GM23338 (cell line): ENCODE results near the gene ANXA7. TPM values are rescaled to one million over a fixed set of nuclear protein-coding genes. Genes with fewer than 3 reads are reported as not detected.

ENCODE experiments used
- ATAC-seq: fragments of 200-7000 bp; cut with Tn5 transposase; 3 replicates; pipeline ENCODE4 v1.9.1; 2020
- DNase-seq: peaks from one replicate; pipeline ENCODE4 v3.0.0-alpha.2; 2015; ENCODE audit warnings: low spot score
- H2AFZ ChIP-seq: fragments of 200-600 bp; sonication (generic); 2 replicates; pipeline ENCODE4 v1.8.0; 2016; ENCODE audit warnings: antibody characterized with exemption, mild to moderate bottlenecking, moderate library complexity
- H3F3A ChIP-seq: fragments of 200-600 bp; sonication (generic); replicated peaks from 2 replicates; pipeline ENCODE4 v1.8.0; 2017; ENCODE audit warnings: antibody characterized with exemption, mixed run types, low read depth
- H3K27ac ChIP-seq: fragments of 200-600 bp; sonication (generic); 2 replicates; pipeline ENCODE4 v1.6.1; 2016; ENCODE audit warnings: low read depth
- H3K27me3 ChIP-seq: fragments of 200-600 bp; sonication (generic); 2 replicates; pipeline ENCODE4 v1.8.0; 2016; ENCODE audit warnings: mild to moderate bottlenecking, mixed run types, moderate library complexity; ENCODE audit not compliant: insufficient read depth
- H3K36me3 ChIP-seq: fragments of 200-600 bp; sonication (generic); 2 replicates; pipeline ENCODE4 v1.8.0; 2016; ENCODE audit warnings: mild to moderate bottlenecking; ENCODE audit not compliant: insufficient read depth
- H3K4me1 ChIP-seq: fragments of 200-600 bp; sonication (generic); 2 replicates; pipeline ENCODE4 v1.8.0; 2016; ENCODE audit warnings: mild to moderate bottlenecking, moderate library complexity; ENCODE audit not compliant: insufficient read depth
- H3K4me2 ChIP-seq: fragments of 200-600 bp; sonication (generic); 2 replicates; pipeline ENCODE4 v1.7.1; 2017; ENCODE audit warnings: mixed run types
- H3K4me3 ChIP-seq: fragments of 200-600 bp; sonication (generic); 2 replicates; pipeline ENCODE4 v1.6.1; 2016; ENCODE audit warnings: mixed run types
- H3K79me2 ChIP-seq: fragments of 200-600 bp; sonication (generic); replicated peaks from 2 replicates; pipeline ENCODE4 v1.8.0; 2017; ENCODE audit warnings: mild to moderate bottlenecking; ENCODE audit not compliant: insufficient read depth
- H3K9me2 ChIP-seq: fragments of 200-600 bp; sonication (generic); 2 replicates; pipeline ENCODE4 v1.8.0; 2017; ENCODE audit not compliant: insufficient read depth
- H4K20me1 ChIP-seq: fragments of 200-600 bp; sonication (generic); replicated peaks from 2 replicates; pipeline ENCODE4 v1.8.0; 2017; ENCODE audit warnings: mild to moderate bottlenecking; ENCODE audit not compliant: insufficient read depth
- H3K27ac Mint-ChIP-seq: 2 replicates; pipeline ENCODE4 v1.8.0; 2020; ENCODE audit warnings: inconsistent platforms, mild to moderate bottlenecking, moderate library complexity, mixed read lengths
- H3K27me3 Mint-ChIP-seq: 3 replicates; pipeline ENCODE4 v1.8.0; 2022; ENCODE audit warnings: low read depth, mild to moderate bottlenecking, moderate library complexity, mixed read lengths, inconsistent platforms; ENCODE audit not compliant: insufficient read depth, poor library complexity
- H3K36me3 Mint-ChIP-seq: 3 replicates; pipeline ENCODE4 v1.8.0; 2021; ENCODE audit warnings: low read depth, mild to moderate bottlenecking, inconsistent platforms, moderate library complexity, mixed read lengths
- H3K4me1 Mint-ChIP-seq: 3 replicates; pipeline ENCODE4 v1.8.0; 2020; ENCODE audit warnings: mild to moderate bottlenecking, inconsistent platforms, mixed read lengths
- H3K4me3 Mint-ChIP-seq: 3 replicates; pipeline ENCODE4 v1.8.0; 2021; ENCODE audit warnings: moderate library complexity, mild to moderate bottlenecking, inconsistent platforms, mixed read lengths
- H3K9me3 Mint-ChIP-seq: 3 replicates; pipeline ENCODE4 v1.8.0; 2020; ENCODE audit warnings: moderate library complexity, mild to moderate bottlenecking, inconsistent platforms, mixed read lengths
- CREB1 ChIP-seq: fragments of 250-450 bp; sonication (Bioruptor Pico); IDR thresholded peaks from 2 replicates; pipeline ENCODE4 v1.5.0; 2020; ENCODE audit warnings: low read depth, mild to moderate bottlenecking, moderate library complexity
- CTCF ChIP-seq, 2 experiments: fragments of 200-600 bp in 1 of 2; sonication (generic) in 1 of 2; conservative IDR thresholded peaks; 2 replicates each; pipeline versions ENCODE4 v1.5.1 to v1.6.1; 2016 to 2017; ENCODE audit warnings: antibody characterized with exemption in 2 of 2, low read depth in 2 of 2, mild to moderate bottlenecking in 2 of 2, moderate library complexity in 1 of 2
- ETS1 ChIP-seq: IDR thresholded peaks from 2 replicates; pipeline ENCODE4 v1.6.1; 2016; ENCODE audit warnings: antibody characterized with exemption
- POLR2AphosphoS5 ChIP-seq: IDR thresholded peaks from 2 replicates; pipeline ENCODE4 v1.6.1; 2016; ENCODE audit warnings: antibody characterized with exemption, low read depth
- ZNF462 ChIP-seq: fragments of 250-450 bp; sonication (Bioruptor Pico); IDR thresholded peaks from 2 replicates; pipeline ENCODE4 v1.5.0; 2020; ENCODE audit warnings: mild to moderate bottlenecking, moderate library complexity
- polyA plus RNA-seq: library from polyadenylated mRNA; unstranded; fragments of >200 nt; fragmentation: Nextera tagmentation; extraction: Ambion mirVana; gene quantifications from 2 replicates; pipeline ENCODE4 v1.2.1, GENCODE V29; 2016
- total RNA-seq: library from RNA; depleted of rRNA; stranded (reverse); fragments of >200 nt; shearing (Covaris generic); gene quantifications from 2 replicates; pipeline ENCODE4 v1.2.3, GENCODE V29; 2014

ANXA7 gene
- total and polyA plus RNA-seq, 2 experiments from 2014 or later, result 63.7 to 80.1 TPM

- no peak for TF ChIP-seq ZNF462
Observed at GRCh38 chr10:73444457-73444856, 30.6 kb upstream of the ANXA7 start (continued).

GRCh38 chr10:73439605-73440312, 25.9 kb upstream of the ANXA7 start:
- Histone ChIP-seq H3K27ac (no peak overlapping the region), H3K9me2 (no peaks in the 10 kb centered on the region), H3K4me1 (no peaks in the 10 kb centered on the region), H3K79me2 (no peaks in the 10 kb centered on the region), H4K20me1 (no peaks in the 10 kb centered on the region; the same call in 1 of the 2 replicates), H3K27me3 (no peaks in the 10 kb centered on the region), H2AFZ (no peak overlapping the region), H3K4me2 (no peak overlapping the region), H3K4me3 (no peak overlapping the region), H3F3A (no peaks in the 10 kb centered on the region), H3K36me3 (no peaks in the 10 kb centered on the region; the same call in 1 of the 2 replicates)
- DNase-seq, result no peak
- Mint-ChIP-seq H3K36me3 (no peaks in the 10 kb centered on the region; the same call in 2 of the 3 replicates), H3K4me3 (no peak overlapping the region), H3K27ac (no peak overlapping the region; the same call in 1 of the 2 replicates), H3K27me3 (no peaks in the 10 kb centered on the region), H3K4me1 (no peaks in the 10 kb centered on the region), H3K9me3 (no peaks in the 10 kb centered on the region)
- no peak for ATAC-seq
- TF ChIP-seq POLR2AphosphoS5 (no peak), ZNF462 (no peak), CTCF (conservative IDR thresholded peaks at IDR 0.05; ENCODE audit: low read depth in 2 of 2) (no peak), ETS1 (no peak), CREB1 (CRISPR knock-in tag) (no peak)
